Measurements from ENCODE around the gene CENPH. TPM values are rescaled to one million over a fixed set of nuclear protein-coding genes. Genes with fewer than 3 reads are reported as not detected.
"Not testable (repeated sequence)": the region's sequence is repeated elsewhere in the genome, so short reads cannot be mapped to it uniquely, and the experiment has no call there.

CENPH gene
- total RNA-seq, 1 donor from 2014 or later: 5.3 TPM

GRCh38 chr5:69252437-69252836 is 63.1 kb downstream of the CENPH start:
- DNase-seq (ENCODE audit: extremely low spot score, unreplicated experiment): no peak
- H3K4me3 Mint-ChIP-seq (ENCODE audit: unreplicated experiment): no peak overlapping the region
- peaks cover 12% of the 10 kb centered on the region for H3K9me3 Mint-ChIP-seq (ENCODE audit: unreplicated experiment)
- H3K36me3 Mint-ChIP-seq (ENCODE audit: unreplicated experiment): peaks cover 21% of the 10 kb centered on the region
- H3K27ac Mint-ChIP-seq (ENCODE audit: unreplicated experiment): no peak overlapping the region
- no peaks in the 10 kb centered on the region for H3K27me3 Mint-ChIP-seq (ENCODE audit: unreplicated experiment)
- TF ChIP-seq, protein P1, sequence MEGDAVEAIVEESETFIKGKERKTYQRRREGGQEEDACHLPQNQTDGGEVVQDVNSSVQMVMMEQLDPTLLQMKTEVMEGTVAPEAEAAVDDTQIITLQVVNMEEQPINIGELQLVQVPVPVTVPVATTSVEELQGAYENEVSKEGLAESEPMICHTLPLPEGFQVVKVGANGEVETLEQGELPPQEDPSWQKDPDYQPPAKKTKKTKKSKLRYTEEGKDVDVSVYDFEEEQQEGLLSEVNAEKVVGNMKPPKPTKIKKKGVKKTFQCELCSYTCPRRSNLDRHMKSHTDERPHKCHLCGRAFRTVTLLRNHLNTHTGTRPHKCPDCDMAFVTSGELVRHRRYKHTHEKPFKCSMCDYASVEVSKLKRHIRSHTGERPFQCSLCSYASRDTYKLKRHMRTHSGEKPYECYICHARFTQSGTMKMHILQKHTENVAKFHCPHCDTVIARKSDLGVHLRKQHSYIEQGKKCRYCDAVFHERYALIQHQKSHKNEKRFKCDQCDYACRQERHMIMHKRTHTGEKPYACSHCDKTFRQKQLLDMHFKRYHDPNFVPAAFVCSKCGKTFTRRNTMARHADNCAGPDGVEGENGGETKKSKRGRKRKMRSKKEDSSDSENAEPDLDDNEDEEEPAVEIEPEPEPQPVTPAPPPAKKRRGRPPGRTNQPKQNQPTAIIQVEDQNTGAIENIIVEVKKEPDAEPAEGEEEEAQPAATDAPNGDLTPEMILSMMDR (IDR thresholded peaks at IDR 0.05): no peak
- peaks cover 6% of the 10 kb centered on the region for H3K4me1 Mint-ChIP-seq (ENCODE audit: unreplicated experiment)

GRCh38 chr5:69255940-69256339 is 66.6 kb downstream of the CENPH start:
- not testable (repeated sequence) for H3K27ac Mint-ChIP-seq (ENCODE audit: unreplicated experiment); H3K4me1 Mint-ChIP-seq (ENCODE audit: unreplicated experiment); H3K27me3 Mint-ChIP-seq (ENCODE audit: unreplicated experiment); H3K4me3 Mint-ChIP-seq (ENCODE audit: unreplicated experiment); DNase-seq (ENCODE audit: extremely low spot score, unreplicated experiment); H3K9me3 Mint-ChIP-seq (ENCODE audit: unreplicated experiment)
- H3K36me3 Mint-ChIP-seq (ENCODE audit: unreplicated experiment): peaks cover 26% of the 10 kb centered on the region

DNA sequence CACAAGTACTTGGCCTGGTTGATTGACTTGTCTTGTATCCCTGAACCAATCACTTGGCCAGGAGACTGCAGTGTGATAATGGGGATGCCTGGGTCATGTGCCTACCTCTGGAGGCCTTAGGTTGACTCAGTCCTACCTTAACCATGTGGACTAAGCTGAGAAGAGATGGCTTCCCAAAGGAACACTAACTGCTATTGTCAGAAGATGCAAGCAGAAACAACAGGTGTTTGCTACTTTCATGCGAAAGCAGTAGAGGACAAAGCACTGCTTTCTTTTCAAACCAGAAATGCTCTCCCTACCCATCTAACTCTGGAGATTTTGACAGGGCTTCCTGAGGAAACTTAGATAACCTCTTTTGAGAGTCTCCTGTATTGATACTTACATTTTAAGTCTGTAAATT is 68.2 kb downstream of the CENPH start:
- TF ChIP-seq, protein P1 (IDR thresholded peaks at IDR 0.05): no peak
- no peak overlapping the region for H3K4me3 Mint-ChIP-seq (ENCODE audit: unreplicated experiment)
- no peak overlapping the region for H3K27ac Mint-ChIP-seq (ENCODE audit: unreplicated experiment)
- no peaks in the 10 kb centered on the region for H3K4me1 Mint-ChIP-seq (ENCODE audit: unreplicated experiment)
- no peaks in the 10 kb centered on the region for H3K9me3 Mint-ChIP-seq (ENCODE audit: unreplicated experiment)
- no peaks in the 10 kb centered on the region for H3K27me3 Mint-ChIP-seq (ENCODE audit: unreplicated experiment)
- DNase-seq (ENCODE audit: extremely low spot score, unreplicated experiment): no peak
- peaks cover 36% of the 10 kb centered on the region for H3K36me3 Mint-ChIP-seq (ENCODE audit: unreplicated experiment)

Other genes with a start within 250 kb of the CENPH start
- 57.6 and 76.4 TPM in 2 replicates for gene SLC30A5, start 95.6 kb upstream of the CENPH start, total RNA-seq
- gene CCNB1, start 22.4 kb upstream of the CENPH start, total RNA-seq: 38.5 and 39.3 TPM in 2 replicates
- 32.5 and 35.4 TPM in 2 replicates for gene CDK7, start 45.3 kb downstream of the CENPH start, total RNA-seq
- 2.4 and 2.6 TPM in 2 replicates for gene CCDC125, start 143.2 kb downstream of the CENPH start, total RNA-seq
- gene AK6, start 179.9 kb downstream of the CENPH start, total RNA-seq: 29.6 and 31.0 TPM in 2 replicates
- 66.9 and 69.3 TPM in 2 replicates for gene TAF9, start 179.9 kb downstream of the CENPH start, total RNA-seq
- 30.1 and 30.6 TPM in 2 replicates for gene RAD17, start 180.2 kb downstream of the CENPH start, total RNA-seq
- gene MARVELD2, start 225.5 kb downstream of the CENPH start, total RNA-seq: 0.38 and 0.71 TPM in 2 replicates